Loucy (cell line): Measurements from ENCODE around the gene BICD1.

Source experiments
- H2AFZ ChIP-seq: fragments of 200-600 bp; sonication (generic); 2 replicates; pipeline ENCODE4 v1.6.0; 2016; ENCODE audit warnings: antibody characterized with exemption, mild to moderate bottlenecking, low read length, moderate library complexity
- H3F3A ChIP-seq: fragments of 200-600 bp; 2 replicates; pipeline ENCODE4 v1.6.0; 2016; ENCODE audit warnings: antibody characterized with exemption, low read depth, mild to moderate bottlenecking
- H3K27me3 ChIP-seq: fragments of 200-600 bp; sonication (generic); 2 replicates; pipeline ENCODE4 v1.6.1; 2014; ENCODE audit warnings: low read length, mild to moderate bottlenecking; ENCODE audit not compliant: insufficient read depth, poor library complexity, severe bottlenecking
- H3K36me3 ChIP-seq: fragments of 200-600 bp; sonication (generic); 2 replicates; pipeline ENCODE4 v1.6.1; 2016; ENCODE audit warnings: low read length; ENCODE audit not compliant: insufficient read depth
- H3K4me1 ChIP-seq: fragments of 200-600 bp; sonication (generic); 2 replicates; pipeline ENCODE4 v1.5.1; 2014; ENCODE audit warnings: low read length, mild to moderate bottlenecking; ENCODE audit not compliant: insufficient read depth, poor library complexity, severe bottlenecking
- H3K4me2 ChIP-seq: fragments of 200-600 bp; sonication (generic); 2 replicates; pipeline ENCODE4 v1.6.0; 2014; ENCODE audit warnings: antibody characterized with exemption, low read length, low read depth, mild to moderate bottlenecking; ENCODE audit not compliant: poor library complexity, severe bottlenecking
- H3K4me3 ChIP-seq: fragments of 200-600 bp; sonication (generic); 2 replicates; pipeline ENCODE4 v1.5.1; 2014; ENCODE audit warnings: low read length, mild to moderate bottlenecking, mixed read lengths; ENCODE audit not compliant: poor library complexity, severe bottlenecking
- H3K79me2 ChIP-seq: fragments of 200-600 bp; sonication (generic); 2 replicates; pipeline ENCODE4 v1.6.1; 2014; ENCODE audit warnings: low read length; ENCODE audit not compliant: insufficient read depth
- H3K9ac ChIP-seq: fragments of 200-600 bp; sonication (generic); 2 replicates; pipeline ENCODE4 v1.6.0; 2014; ENCODE audit warnings: mild to moderate bottlenecking, low read depth, low read length, moderate library complexity; ENCODE audit not compliant: poor library complexity, severe bottlenecking
- H3K9me2 ChIP-seq: fragments of 200-600 bp; sonication (generic); replicated peaks from 2 replicates; pipeline ENCODE4 v1.6.1; 2016; ENCODE audit warnings: low read depth, low read length, mixed read lengths
- H3K9me3 ChIP-seq: fragments of 200-600 bp; sonication (generic); 2 replicates; pipeline ENCODE4 v1.6.1; 2014; ENCODE audit warnings: mild to moderate bottlenecking, antibody characterized with exemption, low read length, low read depth; ENCODE audit not compliant: insufficient read depth
- H4K20me1 ChIP-seq: fragments of 200-600 bp; sonication (generic); 2 replicates; pipeline ENCODE4 v1.6.0; 2014; ENCODE audit warnings: antibody characterized with exemption, low read length, mild to moderate bottlenecking; ENCODE audit not compliant: insufficient read depth, poor library complexity, severe bottlenecking
- EZH2phosphoT487 ChIP-seq: fragments of 200-600 bp; IDR thresholded peaks from 2 replicates; pipeline ENCODE4 v1.6.1; 2018; ENCODE audit warnings: antibody characterized with exemption, mild to moderate bottlenecking, moderate library complexity, borderline replicate concordance
- TF ChIP-seq, protein P1 (sequence below): fragments of 200-600 bp; sonication (generic); conservative IDR thresholded peaks from 2 replicates; pipeline ENCODE4 v1.5.1; 2014; ENCODE audit warnings: mild to moderate bottlenecking, antibody characterized with exemption, low read length

Gene BICD1

DNA sequence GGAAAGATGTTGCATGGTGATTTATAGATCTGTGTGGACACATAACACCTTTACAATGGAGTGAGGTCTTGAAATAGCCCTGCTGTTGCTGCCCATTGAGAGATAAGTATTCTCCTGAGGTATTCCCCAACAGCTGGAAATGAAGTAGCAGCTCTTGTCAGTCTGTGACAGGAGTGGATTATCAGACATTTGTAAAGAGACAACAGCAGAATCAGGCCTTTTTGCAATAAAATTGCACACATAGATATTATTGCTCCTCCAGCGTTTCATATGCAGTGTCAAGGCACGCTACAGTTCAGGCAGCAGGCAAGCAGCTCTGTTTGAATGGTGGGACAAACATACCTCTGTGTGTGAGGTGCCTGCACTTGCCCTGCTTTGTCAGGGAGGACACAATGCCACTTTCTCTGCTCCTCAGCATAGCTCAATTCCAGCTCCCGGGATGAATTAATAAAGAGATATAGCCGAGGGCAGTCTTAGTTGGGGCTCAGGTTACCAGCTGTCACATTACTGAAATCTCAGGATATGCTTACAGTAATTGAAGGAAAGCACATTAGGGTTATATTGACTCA, 49.4 kb downstream of the BICD1 start:
- H3K36me3 ChIP-seq: no peaks in the 10 kb centered on the region; the same call in 1 of the 2 replicates
- H3F3A ChIP-seq: no peaks in the 10 kb centered on the region
- H3K27me3 ChIP-seq: no peaks in the 10 kb centered on the region
- no peak overlapping the region for H3K9ac ChIP-seq
- H2AFZ ChIP-seq: no peak overlapping the region
- no peak overlapping the region for H3K4me3 ChIP-seq
- H3K4me2 ChIP-seq: no peak overlapping the region
- H3K79me2 ChIP-seq: no peaks in the 10 kb centered on the region
- H3K4me1 ChIP-seq: no peaks in the 10 kb centered on the region
- no peaks in the 10 kb centered on the region for H4K20me1 ChIP-seq
- H3K9me3 ChIP-seq: no peaks in the 10 kb centered on the region
- H3K9me2 ChIP-seq: no peaks in the 10 kb centered on the region
- no peak for TF ChIP-seq EZH2phosphoT487
- TF ChIP-seq, protein P1, sequence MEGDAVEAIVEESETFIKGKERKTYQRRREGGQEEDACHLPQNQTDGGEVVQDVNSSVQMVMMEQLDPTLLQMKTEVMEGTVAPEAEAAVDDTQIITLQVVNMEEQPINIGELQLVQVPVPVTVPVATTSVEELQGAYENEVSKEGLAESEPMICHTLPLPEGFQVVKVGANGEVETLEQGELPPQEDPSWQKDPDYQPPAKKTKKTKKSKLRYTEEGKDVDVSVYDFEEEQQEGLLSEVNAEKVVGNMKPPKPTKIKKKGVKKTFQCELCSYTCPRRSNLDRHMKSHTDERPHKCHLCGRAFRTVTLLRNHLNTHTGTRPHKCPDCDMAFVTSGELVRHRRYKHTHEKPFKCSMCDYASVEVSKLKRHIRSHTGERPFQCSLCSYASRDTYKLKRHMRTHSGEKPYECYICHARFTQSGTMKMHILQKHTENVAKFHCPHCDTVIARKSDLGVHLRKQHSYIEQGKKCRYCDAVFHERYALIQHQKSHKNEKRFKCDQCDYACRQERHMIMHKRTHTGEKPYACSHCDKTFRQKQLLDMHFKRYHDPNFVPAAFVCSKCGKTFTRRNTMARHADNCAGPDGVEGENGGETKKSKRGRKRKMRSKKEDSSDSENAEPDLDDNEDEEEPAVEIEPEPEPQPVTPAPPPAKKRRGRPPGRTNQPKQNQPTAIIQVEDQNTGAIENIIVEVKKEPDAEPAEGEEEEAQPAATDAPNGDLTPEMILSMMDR: no peak

DNA sequence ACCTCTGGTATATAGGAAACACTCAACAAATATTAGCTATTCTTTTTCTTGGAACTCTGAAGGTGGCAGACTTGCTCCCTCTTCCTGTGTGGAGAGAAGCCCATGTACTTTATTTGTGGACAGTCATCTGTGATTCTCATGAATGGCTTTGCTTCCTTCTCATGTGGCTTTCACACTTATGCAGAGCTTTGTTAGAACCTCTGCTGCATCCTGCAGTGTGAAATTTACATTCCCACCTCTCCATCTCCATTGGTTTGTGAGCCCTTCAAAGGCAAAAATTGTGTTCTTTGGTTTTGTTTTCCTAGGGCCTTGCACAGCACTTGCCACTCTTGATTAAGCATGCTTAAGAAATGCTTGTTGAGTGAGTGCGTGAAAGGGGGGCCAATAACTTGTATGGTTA, 51.9 kb downstream of the BICD1 start:
- H3K79me2 ChIP-seq: no peaks in the 10 kb centered on the region
- no peaks in the 10 kb centered on the region for H3K4me1 ChIP-seq
- H3K27me3 ChIP-seq: no peaks in the 10 kb centered on the region
- H3K4me2 ChIP-seq: no peak overlapping the region
- no peak overlapping the region for H2AFZ ChIP-seq
- no peak for TF ChIP-seq EZH2phosphoT487
- TF ChIP-seq, protein P1: no peak
- no peaks in the 10 kb centered on the region for H3K9me3 ChIP-seq
- no peaks in the 10 kb centered on the region for H3F3A ChIP-seq
- H3K9me2 ChIP-seq: no peaks in the 10 kb centered on the region
- H3K4me3 ChIP-seq: no peak overlapping the region
- H4K20me1 ChIP-seq: no peaks in the 10 kb centered on the region
- no peaks in the 10 kb centered on the region; the same call in 1 of the 2 replicates for H3K36me3 ChIP-seq
- H3K9ac ChIP-seq: no peak overlapping the region

DNA sequence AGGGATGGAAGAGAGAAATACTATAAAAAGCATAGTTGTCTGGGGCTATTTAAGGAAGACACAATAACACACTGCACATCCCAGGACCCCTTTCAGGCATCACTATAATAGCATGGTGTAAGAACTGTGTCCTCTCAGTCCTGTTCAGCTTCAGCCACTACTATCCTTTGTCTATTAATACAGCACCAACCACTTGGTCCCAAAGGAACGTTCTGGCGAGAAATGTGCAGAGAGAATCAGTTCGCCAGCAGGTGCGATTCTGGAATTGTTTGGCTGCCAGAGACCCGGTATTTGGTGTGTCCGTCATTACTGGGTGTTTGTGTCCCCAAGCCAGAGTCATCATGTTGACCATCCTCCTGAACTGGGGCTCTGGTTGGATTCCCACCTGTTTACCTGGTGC, 52.7 kb downstream of the BICD1 start:
- no peaks in the 10 kb centered on the region for H4K20me1 ChIP-seq
- no peaks in the 10 kb centered on the region for H3F3A ChIP-seq
- no peaks in the 10 kb centered on the region; the same call in 1 of the 2 replicates for H3K36me3 ChIP-seq
- no peaks in the 10 kb centered on the region for H3K79me2 ChIP-seq
- no peaks in the 10 kb centered on the region for H3K4me1 ChIP-seq
- H3K9ac ChIP-seq: no peak overlapping the region
- H3K4me3 ChIP-seq: no peak overlapping the region
- no peaks in the 10 kb centered on the region for H3K9me2 ChIP-seq
- no peak overlapping the region for H2AFZ ChIP-seq
- no peak overlapping the region for H3K4me2 ChIP-seq
- TF ChIP-seq, protein P1: no peak
- no peak for TF ChIP-seq EZH2phosphoT487
- no peaks in the 10 kb centered on the region for H3K27me3 ChIP-seq
- H3K9me3 ChIP-seq: no peaks in the 10 kb centered on the region
